GM21423 (cell line): Measurements from ENCODE around the gene RNF113B.

Source experiments
- ATAC-seq: cut with Tn5 transposase; IDR thresholded peaks from one replicate; pipeline ENCODE4 v1.9.1; 2021; ENCODE audit warnings: mild to moderate bottlenecking, moderate library complexity; ENCODE audit not compliant: unreplicated experiment

RNF113B gene

GRCh38 chr13:98142380-98143156, 34.5 kb downstream of the RNF113B start, which contains the start of gene FARP1:
Gene FARP1, plus strand, starts transcription at chr13:98143094. Its CDS starts 70,149 bp downstream, at chr13:98213243.
- ATAC-seq, result peak; percentile 83

- no peak for ATAC-seq
These were observed 35.3 kb downstream of the RNF113B start for GRCh38 chr13:98141509-98142379.

DNA sequence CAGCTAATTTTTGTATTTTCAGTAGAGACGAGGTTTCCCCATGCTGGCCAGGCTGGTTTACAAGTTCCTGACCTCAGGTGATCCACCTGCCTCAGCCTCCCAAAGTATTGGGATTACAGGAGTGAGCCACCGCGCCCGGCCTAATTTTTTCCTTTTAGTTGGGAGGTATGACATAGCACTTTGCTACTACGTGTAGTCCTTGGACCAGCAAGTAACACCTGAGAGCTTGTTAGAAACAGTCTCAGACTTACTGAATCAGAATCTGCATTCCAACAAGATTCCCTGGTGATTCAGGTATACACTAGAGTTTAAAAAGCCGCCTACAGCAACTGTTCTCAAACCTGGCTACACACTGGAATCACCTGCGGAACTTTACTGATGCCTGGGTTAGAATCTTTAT, 36.0 kb downstream of the RNF113B start:
- ATAC-seq, result no peak

- no peak for ATAC-seq
These were observed 42.2 kb downstream of the RNF113B start for GRCh38 chr13:98134901-98135300.

DNA sequence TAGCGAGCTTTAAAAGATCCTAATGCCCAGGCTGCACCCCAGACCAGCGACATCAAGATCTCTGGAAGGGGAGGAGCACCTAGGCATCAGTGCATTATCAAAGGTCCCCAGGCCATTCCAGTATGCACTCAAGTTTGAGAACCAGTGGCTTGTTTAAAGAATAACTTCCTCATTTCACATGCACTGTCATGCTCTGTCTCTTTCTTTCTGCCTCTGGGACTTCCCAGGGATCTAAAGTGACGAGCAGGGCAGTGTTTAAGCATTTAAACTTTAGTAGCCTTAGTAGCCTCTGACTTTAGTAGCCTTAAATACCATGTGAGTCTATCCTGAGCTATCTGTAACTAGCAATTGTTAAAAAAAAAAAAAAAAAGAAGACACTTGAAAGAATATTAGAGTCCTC, 43.1 kb downstream of the RNF113B start:
- ATAC-seq, result peak; percentile 98

DNA sequence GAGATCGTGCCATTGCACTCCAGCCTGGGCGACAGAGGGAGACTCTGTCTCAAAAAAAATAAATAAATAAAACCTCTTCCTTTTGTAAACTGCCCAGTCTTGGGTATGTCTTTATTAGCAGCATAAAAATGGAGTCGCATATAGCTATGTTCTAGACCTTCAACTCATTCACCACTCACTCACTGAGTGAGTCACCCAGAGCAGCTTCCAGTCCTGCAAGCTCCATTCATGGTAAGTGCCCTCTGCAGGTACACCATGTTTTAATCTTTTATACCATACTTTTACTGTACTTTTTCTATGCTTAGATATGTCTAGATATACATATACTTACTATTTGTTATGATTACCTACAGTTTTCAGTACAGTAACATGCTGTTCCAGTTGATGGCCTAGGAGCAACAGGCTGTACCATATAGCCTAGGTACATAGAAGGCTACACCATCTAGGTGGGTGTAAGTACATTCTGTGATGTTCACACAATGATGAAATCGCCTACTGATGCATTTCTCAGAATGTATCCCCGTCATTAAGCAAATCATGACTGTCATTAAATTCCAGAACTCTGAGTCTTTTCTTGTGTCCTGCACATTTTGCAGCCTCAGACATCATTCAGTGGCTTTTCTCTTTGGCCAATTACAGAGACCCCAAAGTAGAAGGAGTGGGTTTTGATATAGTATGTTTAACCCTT, 47.9 kb downstream of the RNF113B start:
- no peak for ATAC-seq
